ENCODE results near the gene ENOPH1. TPM values are rescaled to one million over a fixed set of nuclear protein-coding genes. Genes with fewer than 3 reads are reported as not detected.
"Not testable (repeated sequence)": the region's sequence is repeated elsewhere in the genome, so short reads cannot be mapped to it uniquely, and the experiment has no call there.

The ENOPH1 gene
- total RNA-seq, 1 donor from 2014 or later = 16.0 TPM

- no peak for TF ChIP-seq CTCF (IDR thresholded peaks at IDR 0.05)
- TF ChIP-seq POLR2A (IDR thresholded peaks at IDR 0.05) = no peak
- no peak for TF ChIP-seq POLR2AphosphoS5 (IDR thresholded peaks at IDR 0.05; ENCODE audit: insufficient read depth in 1 of 2, low read depth in 1 of 2)
- no peaks in the 10 kb centered on the region for H3K4me1 ChIP-seq
- DNase-seq (ENCODE audit: extremely low spot score in 2 of 2) = no peak
- H3K4me3 ChIP-seq = no peak overlapping the region
- H3K27ac ChIP-seq = peak overlapping the region; percentile 31
- H3K36me3 ChIP-seq = peaks cover 0 to 31% of the 10 kb centered on the region in 2 donors
- H3K27me3 ChIP-seq = no peaks in the 10 kb centered on the region
- intact Hi-C loops (cut with DNase I) = loop anchor here (5.0 kb wide), 1 partner anchor 801 kb away; no protein-coding TSS in a partner anchor
- no peaks in the 10 kb centered on the region for H3K9me3 ChIP-seq
Observed at GRCh38 chr4:82461710-82462109, 31.3 kb downstream of the ENOPH1 start.

DNA sequence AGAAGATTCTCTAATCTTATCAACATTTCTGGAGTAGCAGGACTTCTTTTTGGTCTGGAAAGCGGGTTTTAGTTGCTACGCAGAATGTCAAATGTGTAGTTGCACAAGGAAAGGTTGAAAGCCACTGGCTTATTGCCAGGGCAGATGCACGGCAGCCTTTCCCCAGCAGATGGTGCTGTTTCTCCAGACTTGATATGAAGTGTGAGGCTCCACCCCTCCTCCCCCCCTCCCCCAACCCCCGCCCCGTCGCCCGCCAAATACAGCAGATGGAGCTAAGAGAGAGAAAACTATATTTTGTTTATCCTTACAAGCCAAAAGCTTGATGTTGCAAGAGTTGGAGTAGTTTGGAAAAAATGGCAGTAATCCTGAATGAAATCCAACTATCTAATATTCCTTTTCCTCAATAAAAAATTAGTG, 32.0 kb downstream of the ENOPH1 start:
- no peaks in the 10 kb centered on the region for H3K4me1 ChIP-seq
- H3K4me3 ChIP-seq = no peak overlapping the region
- intact Hi-C loops (cut with DNase I) = loop anchor here (5.0 kb wide), 1 partner anchor 800 kb away; no protein-coding TSS in a partner anchor
- no peaks in the 10 kb centered on the region for H3K27me3 ChIP-seq
- H3K36me3 ChIP-seq = peaks cover 0 to 23% of the 10 kb centered on the region in 2 donors
- H3K27ac ChIP-seq = peak overlapping the region; percentile 31
- H3K9me3 ChIP-seq = no peaks in the 10 kb centered on the region
- peak in 1 of 2 donors; percentile 97 for DNase-seq (ENCODE audit: extremely low spot score in 2 of 2)
- TF ChIP-seq POLR2A (IDR thresholded peaks at IDR 0.05) (no peak), POLR2AphosphoS5 (IDR thresholded peaks at IDR 0.05; ENCODE audit: insufficient read depth in 1 of 2, low read depth in 1 of 2) (peak in 1 of 2 donors; percentile 19), CTCF (IDR thresholded peaks at IDR 0.05) (peak; percentile 35 to 94 (median 54))

GRCh38 chr4:82463221-82463620, 32.8 kb downstream of the ENOPH1 start:
- no peak for DNase-seq (ENCODE audit: extremely low spot score in 2 of 2)
- no peak overlapping the region for H3K4me3 ChIP-seq
- TF ChIP-seq POLR2A (IDR thresholded peaks at IDR 0.05) = no peak
- no peak for TF ChIP-seq POLR2AphosphoS5 (IDR thresholded peaks at IDR 0.05; ENCODE audit: insufficient read depth in 1 of 2, low read depth in 1 of 2)
- no peak for TF ChIP-seq CTCF (IDR thresholded peaks at IDR 0.05)
- H3K4me1 ChIP-seq = no peaks in the 10 kb centered on the region
- H3K9me3 ChIP-seq = no peaks in the 10 kb centered on the region
- no peak overlapping the region for H3K27ac ChIP-seq
- H3K27me3 ChIP-seq = no peaks in the 10 kb centered on the region
- intact Hi-C loops (cut with DNase I) = loop anchor here (5.0 kb wide), 1 partner anchor 799 kb away; no protein-coding TSS in a partner anchor
- H3K36me3 ChIP-seq = peaks cover 0 to 20% of the 10 kb centered on the region in 2 donors

- Histone ChIP-seq H3K4me3 (no peak overlapping the region), H3K36me3 (no peaks in the 10 kb centered on the region), H3K27ac (no peak overlapping the region), H3K4me1 (no peaks in the 10 kb centered on the region), H3K27me3 (no peaks in the 10 kb centered on the region), H3K9me3 (no peaks in the 10 kb centered on the region)
- TF ChIP-seq CTCF (IDR thresholded peaks at IDR 0.05) (no peak), POLR2AphosphoS5 (IDR thresholded peaks at IDR 0.05; ENCODE audit: insufficient read depth in 1 of 2, low read depth in 1 of 2) (no peak), POLR2A (IDR thresholded peaks at IDR 0.05) (no peak)
- intact Hi-C loops (cut with DNase I) = no loop called here
- DNase-seq (ENCODE audit: extremely low spot score in 2 of 2) = no peak
Observed at GRCh38 chr4:82467471-82467870, 37.1 kb downstream of the ENOPH1 start.

DNA sequence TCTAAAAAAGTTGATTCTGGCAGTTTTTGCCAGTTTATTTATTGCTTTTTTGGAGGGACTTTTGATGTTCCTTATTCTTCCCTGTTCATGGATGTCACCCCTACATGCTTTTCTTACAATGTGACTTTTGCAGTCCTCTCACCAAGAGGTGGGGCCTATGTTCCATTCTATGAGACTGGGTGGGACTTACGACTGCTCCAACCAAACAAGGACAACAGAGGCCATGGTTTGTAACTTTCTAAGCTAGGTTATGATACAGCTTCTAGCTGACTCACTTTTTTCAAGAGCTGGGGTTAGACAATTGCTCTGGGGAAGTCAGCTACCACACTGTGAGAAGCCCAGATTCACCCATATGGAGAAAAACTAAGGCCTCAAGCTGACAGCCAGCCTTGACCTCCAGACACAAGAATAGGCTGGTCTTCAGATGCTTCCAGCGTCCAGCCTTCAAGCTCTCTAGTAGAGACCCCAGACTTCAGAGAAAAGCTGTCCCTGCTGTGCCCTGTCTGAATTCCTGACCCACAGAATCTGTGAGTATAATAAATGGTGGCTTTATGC, 39.5 kb downstream of the ENOPH1 start:
- Histone ChIP-seq H3K4me3 (no peak overlapping the region), H3K4me1 (no peaks in the 10 kb centered on the region), H3K36me3 (no peaks in the 10 kb centered on the region), H3K9me3 (no peaks in the 10 kb centered on the region), H3K27ac (no peak overlapping the region), H3K27me3 (no peaks in the 10 kb centered on the region)
- intact Hi-C loops (cut with DNase I) = no loop called here
- peak in 1 of 2 donors; percentile 29 for DNase-seq (ENCODE audit: extremely low spot score in 2 of 2)
- no peak for TF ChIP-seq POLR2AphosphoS5 (IDR thresholded peaks at IDR 0.05; ENCODE audit: insufficient read depth in 1 of 2, low read depth in 1 of 2)
- no peak for TF ChIP-seq CTCF (IDR thresholded peaks at IDR 0.05)
- no peak for TF ChIP-seq POLR2A (IDR thresholded peaks at IDR 0.05)

DNA sequence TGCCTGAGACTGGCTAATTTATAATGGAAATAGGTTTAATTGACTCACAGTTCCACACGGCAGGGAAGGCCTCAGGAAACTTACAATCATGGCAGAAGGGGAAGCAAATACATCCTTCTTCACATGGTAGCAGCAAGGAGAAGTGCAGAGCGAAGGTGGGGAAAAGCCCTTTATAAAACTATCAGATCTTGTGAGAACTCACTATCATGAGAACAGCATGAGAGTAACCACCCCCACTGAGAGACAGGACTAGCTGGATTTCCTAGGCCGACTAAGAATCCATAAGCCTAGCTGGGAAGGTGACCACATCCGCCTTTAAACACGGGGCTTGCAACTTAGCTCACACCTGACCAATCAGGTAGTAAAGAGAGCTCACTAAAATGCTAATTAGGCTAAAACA, 42.7 kb downstream of the ENOPH1 start:
- H3K27me3 ChIP-seq; DNase-seq (ENCODE audit: extremely low spot score in 2 of 2); H3K27ac ChIP-seq; H3K36me3 ChIP-seq; intact Hi-C loops (cut with DNase I); H3K9me3 ChIP-seq; H3K4me3 ChIP-seq; H3K4me1 ChIP-seq: not testable (repeated sequence)
